Neural cell (in vitro differentiated cells): Measurements from ENCODE around the gene CNOT2.

Experiments used
- EP300 ChIP-seq: fragments of 450-650 bp; conservative IDR thresholded peaks from 2 replicates; pipeline ENCODE4 v1.6.1; 2014; ENCODE audit warnings: antibody characterized with exemption, mild to moderate bottlenecking, moderate library complexity; ENCODE audit not compliant: poor library complexity, severe bottlenecking
- EZH2 ChIP-seq: fragments of 200-600, 300-800 bp; shearing (Covaris generic), sonication (generic); IDR thresholded peaks from 2 replicates; pipeline ENCODE4 v1.6.1; 2014; ENCODE audit warnings: antibody characterized with exemption, low read length, borderline replicate concordance, mild to moderate bottlenecking; ENCODE audit not compliant: insufficient read depth, poor library complexity, severe bottlenecking
- MXI1 ChIP-seq: fragments of 450-650 bp; conservative IDR thresholded peaks from 2 replicates; pipeline ENCODE4 v1.6.1; 2014; ENCODE audit warnings: antibody characterized with exemption, mild to moderate bottlenecking; ENCODE audit not compliant: poor library complexity, severe bottlenecking
- POLR2AphosphoS5 ChIP-seq: IDR thresholded peaks from 2 replicates; pipeline ENCODE4 v1.6.1; 2012
- RAD21 ChIP-seq: fragments of 450-650 bp; conservative IDR thresholded peaks from 2 replicates; pipeline ENCODE4 v1.6.1; 2014; ENCODE audit warnings: antibody characterized with exemption, mild to moderate bottlenecking, moderate library complexity
- SMC3 ChIP-seq: fragments of 450-650 bp; conservative IDR thresholded peaks from 2 replicates; pipeline ENCODE4 v1.6.1; 2014; ENCODE audit warnings: antibody characterized with exemption, mild to moderate bottlenecking, moderate library complexity; ENCODE audit not compliant: poor library complexity
- TAF1 ChIP-seq: IDR thresholded peaks from 2 replicates; pipeline ENCODE4 v1.6.1; 2012; ENCODE audit warnings: low read depth
- TF ChIP-seq, protein P1 (sequence below): IDR thresholded peaks from 2 replicates; pipeline ENCODE4 v1.6.1; 2012; ENCODE audit warnings: borderline replicate concordance
- TF ChIP-seq, protein P2 (sequence below): fragments of 450-650 bp; IDR thresholded peaks from 2 replicates; pipeline ENCODE4 v1.5.1; 2014; ENCODE audit warnings: antibody characterized with exemption, mild to moderate bottlenecking, moderate library complexity; ENCODE audit not compliant: poor library complexity, severe bottlenecking

DNA sequence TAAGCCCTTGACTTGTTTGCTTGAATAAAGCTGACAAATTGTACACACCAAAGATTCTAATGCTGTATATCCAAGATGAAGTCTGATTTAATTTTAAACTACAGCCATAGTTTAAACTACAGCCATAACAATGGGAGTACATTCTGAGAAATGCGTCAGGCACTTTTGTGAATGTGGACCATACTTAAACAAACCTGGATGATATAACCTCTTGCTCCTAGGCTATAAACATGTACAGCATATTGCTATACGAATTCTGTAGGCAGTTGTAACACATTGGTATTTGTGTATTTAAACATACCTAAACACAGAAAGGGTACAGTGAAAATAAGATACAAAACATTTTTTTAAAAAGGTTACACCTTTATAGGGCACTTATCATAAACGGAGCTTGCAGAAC, 63.4 kb downstream of the CNOT2 start:
- TF ChIP-seq, protein P1, sequence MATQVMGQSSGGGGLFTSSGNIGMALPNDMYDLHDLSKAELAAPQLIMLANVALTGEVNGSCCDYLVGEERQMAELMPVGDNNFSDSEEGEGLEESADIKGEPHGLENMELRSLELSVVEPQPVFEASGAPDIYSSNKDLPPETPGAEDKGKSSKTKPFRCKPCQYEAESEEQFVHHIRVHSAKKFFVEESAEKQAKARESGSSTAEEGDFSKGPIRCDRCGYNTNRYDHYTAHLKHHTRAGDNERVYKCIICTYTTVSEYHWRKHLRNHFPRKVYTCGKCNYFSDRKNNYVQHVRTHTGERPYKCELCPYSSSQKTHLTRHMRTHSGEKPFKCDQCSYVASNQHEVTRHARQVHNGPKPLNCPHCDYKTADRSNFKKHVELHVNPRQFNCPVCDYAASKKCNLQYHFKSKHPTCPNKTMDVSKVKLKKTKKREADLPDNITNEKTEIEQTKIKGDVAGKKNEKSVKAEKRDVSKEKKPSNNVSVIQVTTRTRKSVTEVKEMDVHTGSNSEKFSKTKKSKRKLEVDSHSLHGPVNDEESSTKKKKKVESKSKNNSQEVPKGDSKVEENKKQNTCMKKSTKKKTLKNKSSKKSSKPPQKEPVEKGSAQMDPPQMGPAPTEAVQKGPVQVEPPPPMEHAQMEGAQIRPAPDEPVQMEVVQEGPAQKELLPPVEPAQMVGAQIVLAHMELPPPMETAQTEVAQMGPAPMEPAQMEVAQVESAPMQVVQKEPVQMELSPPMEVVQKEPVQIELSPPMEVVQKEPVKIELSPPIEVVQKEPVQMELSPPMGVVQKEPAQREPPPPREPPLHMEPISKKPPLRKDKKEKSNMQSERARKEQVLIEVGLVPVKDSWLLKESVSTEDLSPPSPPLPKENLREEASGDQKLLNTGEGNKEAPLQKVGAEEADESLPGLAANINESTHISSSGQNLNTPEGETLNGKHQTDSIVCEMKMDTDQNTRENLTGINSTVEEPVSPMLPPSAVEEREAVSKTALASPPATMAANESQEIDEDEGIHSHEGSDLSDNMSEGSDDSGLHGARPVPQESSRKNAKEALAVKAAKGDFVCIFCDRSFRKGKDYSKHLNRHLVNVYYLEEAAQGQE: no peak
- TF ChIP-seq, protein P2, sequence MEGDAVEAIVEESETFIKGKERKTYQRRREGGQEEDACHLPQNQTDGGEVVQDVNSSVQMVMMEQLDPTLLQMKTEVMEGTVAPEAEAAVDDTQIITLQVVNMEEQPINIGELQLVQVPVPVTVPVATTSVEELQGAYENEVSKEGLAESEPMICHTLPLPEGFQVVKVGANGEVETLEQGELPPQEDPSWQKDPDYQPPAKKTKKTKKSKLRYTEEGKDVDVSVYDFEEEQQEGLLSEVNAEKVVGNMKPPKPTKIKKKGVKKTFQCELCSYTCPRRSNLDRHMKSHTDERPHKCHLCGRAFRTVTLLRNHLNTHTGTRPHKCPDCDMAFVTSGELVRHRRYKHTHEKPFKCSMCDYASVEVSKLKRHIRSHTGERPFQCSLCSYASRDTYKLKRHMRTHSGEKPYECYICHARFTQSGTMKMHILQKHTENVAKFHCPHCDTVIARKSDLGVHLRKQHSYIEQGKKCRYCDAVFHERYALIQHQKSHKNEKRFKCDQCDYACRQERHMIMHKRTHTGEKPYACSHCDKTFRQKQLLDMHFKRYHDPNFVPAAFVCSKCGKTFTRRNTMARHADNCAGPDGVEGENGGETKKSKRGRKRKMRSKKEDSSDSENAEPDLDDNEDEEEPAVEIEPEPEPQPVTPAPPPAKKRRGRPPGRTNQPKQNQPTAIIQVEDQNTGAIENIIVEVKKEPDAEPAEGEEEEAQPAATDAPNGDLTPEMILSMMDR: no peak
- TF ChIP-seq EZH2 (no peak), EP300 (no peak), POLR2AphosphoS5 (no peak), TAF1 (no peak), RAD21 (no peak), MXI1 (no peak), SMC3 (no peak)
